Measurements from ENCODE around the gene TIPIN. TPM values are rescaled to one million over a fixed set of nuclear protein-coding genes. Genes with fewer than 3 reads are reported as not detected.
A peak's percentile ranks its signal among the peaks of the same experiment; 100 is the strongest.

The TIPIN gene
- total RNA-seq, 1 donor from 2014 or later: 14.3 TPM

GRCh38 chr15:66290518-66290917 lies 66.0 kb downstream of the TIPIN start:
- H3K27me3 Mint-ChIP-seq: no peaks in the 10 kb centered on the region
- peaks cover 25% of the 10 kb centered on the region for H3K4me1 Mint-ChIP-seq (ENCODE audit: unreplicated experiment)
- no peaks in the 10 kb centered on the region for H3K9me3 Mint-ChIP-seq
- no peak overlapping the region for H3K4me3 Mint-ChIP-seq
- no peaks in the 10 kb centered on the region for H3K36me3 Mint-ChIP-seq
- no peak for DNase-seq (ENCODE audit: extremely low spot score, unreplicated experiment)
- H3K27ac Mint-ChIP-seq: no peak overlapping the region
- TF ChIP-seq CTCF (conservative IDR thresholded peaks at IDR 0.05): no peak

DNA sequence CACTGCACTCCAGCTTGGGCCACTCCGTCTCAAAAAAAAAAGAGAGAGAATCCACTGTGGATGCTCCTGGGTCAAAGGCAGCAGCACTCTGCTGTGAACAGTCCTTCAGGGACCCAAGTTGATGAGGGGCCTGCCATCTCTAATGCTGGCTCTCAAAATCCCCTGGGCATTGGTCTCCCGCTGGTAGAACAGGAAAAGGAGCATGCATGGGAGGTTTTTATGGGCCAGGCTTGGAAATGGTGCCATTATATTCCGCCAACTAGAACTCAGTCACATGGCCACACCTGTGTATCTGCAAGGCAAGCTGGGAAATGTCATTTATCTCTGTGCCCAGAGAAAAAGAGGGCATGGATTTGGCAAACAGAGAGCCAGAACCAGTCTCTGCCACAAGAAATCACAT lies 66.5 kb downstream of the TIPIN start:
- DNase-seq (ENCODE audit: extremely low spot score, unreplicated experiment): no peak
- H3K4me3 Mint-ChIP-seq: no peak overlapping the region
- H3K4me1 Mint-ChIP-seq (ENCODE audit: unreplicated experiment): peaks cover 20% of the 10 kb centered on the region
- H3K27me3 Mint-ChIP-seq: no peaks in the 10 kb centered on the region
- TF ChIP-seq CTCF (conservative IDR thresholded peaks at IDR 0.05): no peak
- H3K27ac Mint-ChIP-seq: no peak overlapping the region
- H3K9me3 Mint-ChIP-seq: no peaks in the 10 kb centered on the region
- H3K36me3 Mint-ChIP-seq: no peaks in the 10 kb centered on the region

GRCh38 chr15:66288551-66289185 lies 67.8 kb downstream of the TIPIN start:
- TF ChIP-seq CTCF (conservative IDR thresholded peaks at IDR 0.05): no peak
- no peaks in the 10 kb centered on the region for H3K27me3 Mint-ChIP-seq
- no peak for DNase-seq (ENCODE audit: extremely low spot score, unreplicated experiment)
- no peaks in the 10 kb centered on the region for H3K36me3 Mint-ChIP-seq
- H3K4me3 Mint-ChIP-seq: no peak overlapping the region
- peaks cover 12% of the 10 kb centered on the region for H3K4me1 Mint-ChIP-seq (ENCODE audit: unreplicated experiment)
- H3K9me3 Mint-ChIP-seq: no peaks in the 10 kb centered on the region
- H3K27ac Mint-ChIP-seq: no peak overlapping the region

DNA sequence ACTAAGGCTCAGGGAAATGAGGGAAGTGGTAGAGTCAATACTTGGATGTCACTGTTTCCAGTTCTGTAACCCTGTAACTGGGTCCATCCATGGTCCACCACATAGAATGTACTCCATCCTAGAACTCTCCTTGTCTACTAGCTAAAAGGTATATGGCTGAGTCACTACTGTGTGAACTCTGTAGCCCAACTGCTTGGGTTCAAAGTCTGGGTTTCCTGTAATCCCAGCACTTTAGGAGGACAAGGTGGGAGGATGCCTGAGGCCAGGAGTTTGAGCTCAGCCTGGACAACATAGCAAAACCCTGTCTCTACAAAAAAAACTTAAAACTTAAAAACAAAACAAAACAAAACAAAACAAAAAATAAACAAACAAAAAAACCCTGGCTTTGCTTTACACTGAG lies 68.4 kb downstream of the TIPIN start:
- no peaks in the 10 kb centered on the region for H3K27me3 Mint-ChIP-seq
- no peaks in the 10 kb centered on the region for H3K36me3 Mint-ChIP-seq
- no peak overlapping the region for H3K27ac Mint-ChIP-seq
- peaks cover 12% of the 10 kb centered on the region for H3K4me1 Mint-ChIP-seq (ENCODE audit: unreplicated experiment)
- TF ChIP-seq CTCF (conservative IDR thresholded peaks at IDR 0.05): no peak
- no peak overlapping the region for H3K4me3 Mint-ChIP-seq
- H3K9me3 Mint-ChIP-seq: no peaks in the 10 kb centered on the region
- no peak for DNase-seq (ENCODE audit: extremely low spot score, unreplicated experiment)

DNA sequence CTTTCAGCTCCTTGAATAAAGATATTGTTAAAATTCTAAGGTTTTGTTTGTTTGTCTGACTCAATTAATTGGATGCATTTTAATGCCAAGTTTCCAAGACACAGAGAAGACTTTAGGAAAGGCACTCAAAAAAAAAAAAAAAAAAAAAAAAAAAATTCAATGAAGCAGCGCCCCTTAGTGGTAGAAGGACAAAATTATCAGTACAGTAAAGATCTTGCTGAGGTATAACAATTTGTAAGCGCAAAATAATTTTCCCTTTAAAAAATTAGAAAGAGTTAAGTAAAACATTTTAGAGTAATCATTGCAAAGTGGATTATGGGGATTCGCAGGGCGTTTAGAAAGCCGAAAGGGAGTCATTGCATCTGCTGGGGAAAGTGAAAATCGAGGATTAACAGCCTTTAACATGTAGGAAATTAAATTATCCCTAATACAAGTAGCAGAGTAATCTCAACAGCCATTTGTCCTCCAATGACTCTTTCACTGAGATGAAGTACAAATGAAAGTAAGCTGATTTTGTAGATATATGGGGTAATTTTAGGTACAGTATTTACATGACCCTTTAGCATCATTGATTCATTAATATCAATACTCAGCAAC lies 68.9 kb downstream of the TIPIN start:
- Mint-ChIP-seq H3K9me3 (no peaks in the 10 kb centered on the region), H3K27me3 (no peaks in the 10 kb centered on the region), H3K27ac (no peak overlapping the region), H3K36me3 (no peaks in the 10 kb centered on the region), H3K4me3 (no peak overlapping the region), H3K4me1 (ENCODE audit: unreplicated experiment) (peaks cover 11% of the 10 kb centered on the region)
- TF ChIP-seq CTCF (conservative IDR thresholded peaks at IDR 0.05): peak; percentile 82
- DNase-seq (ENCODE audit: extremely low spot score, unreplicated experiment): no peak

Other genes starting within 250 kb of the TIPIN start
- gene MEGF11, start 102.9 kb downstream of the TIPIN start, total RNA-seq (ENCODE audit: low replicate concordance): 2.6 and 3.3 TPM in 2 replicates
- gene DIS3L, start 63.1 kb downstream of the TIPIN start, total RNA-seq (ENCODE audit: low replicate concordance): 21.6 and 37.7 TPM in 2 replicates
- 27.5 and 33.8 TPM in 2 replicates for gene MAP2K1, start 30.2 kb upstream of the TIPIN start, total RNA-seq (ENCODE audit: low replicate concordance)
- 25.3 and 27.8 TPM in 2 replicates for gene SNAPC5, start 141.1 kb upstream of the TIPIN start, total RNA-seq (ENCODE audit: low replicate concordance)
- gene RPL4, start 148.2 kb upstream of the TIPIN start, total RNA-seq (ENCODE audit: low replicate concordance): 2,930 and 3,234 TPM in 2 replicates
- 15.0 and 23.2 TPM in 2 replicates for gene ZWILCH, start 148.6 kb upstream of the TIPIN start, total RNA-seq (ENCODE audit: low replicate concordance)
- 1.4 TPM in 1 of 2 replicates, not detected in the other for gene LCTL, start 209.3 kb upstream of the TIPIN start, total RNA-seq (ENCODE audit: low replicate concordance)

All from type B pancreatic cell (in vitro differentiated cells).